ENCODE data around the gene TCF12. TPM values are rescaled to one million over a fixed set of nuclear protein-coding genes. Genes with fewer than 3 reads are reported as not detected.

TCF12 gene
- total RNA-seq, 1 experiment from 2014 or later, result 200 TPM

DNA sequence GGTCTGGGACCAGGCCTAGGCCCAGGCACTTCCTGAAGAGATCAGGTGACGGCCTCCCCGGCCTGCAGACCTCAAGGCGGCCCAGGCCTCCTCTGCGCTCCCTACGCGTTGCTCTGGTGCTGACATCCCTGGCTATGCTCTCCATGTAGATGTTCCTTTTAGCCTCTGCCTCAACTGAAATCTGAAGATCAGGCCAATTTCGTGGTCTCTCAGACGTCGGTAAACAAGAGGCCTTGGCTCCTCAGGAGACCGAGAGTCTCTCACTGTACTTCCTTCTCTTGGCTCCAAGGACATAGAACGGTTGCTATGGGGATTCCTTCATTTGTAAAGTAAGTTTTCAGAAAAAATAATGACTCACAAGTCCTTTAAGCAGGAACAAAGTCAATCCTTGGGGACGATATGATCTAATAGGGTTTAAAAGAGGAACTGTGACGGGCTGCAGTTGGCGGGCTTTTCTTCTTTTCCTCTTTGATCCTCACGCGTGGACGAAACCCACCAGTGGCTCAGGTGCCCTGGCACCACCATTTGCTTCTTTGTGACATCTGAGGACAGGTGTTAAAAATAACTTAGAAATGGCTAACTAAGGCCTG is 402.3 kb downstream of the TCF12 start:
- DNase-seq (ENCODE audit: low read depth), result no peak

DNA sequence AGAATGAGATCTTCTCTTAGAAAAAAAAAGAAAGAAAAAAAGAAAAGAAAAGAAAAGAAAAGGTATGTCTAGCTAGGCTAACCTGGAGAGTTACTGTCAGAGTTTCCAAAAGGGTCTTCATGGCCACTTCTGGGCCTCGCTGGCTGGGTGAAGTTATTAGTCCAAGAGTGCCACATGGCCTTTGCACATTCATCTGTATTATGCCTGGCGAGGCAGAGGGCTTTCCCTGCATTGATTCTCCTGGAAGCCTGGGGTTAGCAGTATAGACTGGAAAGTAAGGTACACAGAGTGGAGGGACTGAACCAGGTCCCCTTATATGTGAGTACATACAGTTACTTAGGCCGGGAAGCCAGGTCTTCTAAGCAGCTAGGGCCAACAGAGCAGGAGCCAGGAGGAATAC is 403.0 kb downstream of the TCF12 start:
- DNase-seq (ENCODE audit: low read depth), result no peak

DNA sequence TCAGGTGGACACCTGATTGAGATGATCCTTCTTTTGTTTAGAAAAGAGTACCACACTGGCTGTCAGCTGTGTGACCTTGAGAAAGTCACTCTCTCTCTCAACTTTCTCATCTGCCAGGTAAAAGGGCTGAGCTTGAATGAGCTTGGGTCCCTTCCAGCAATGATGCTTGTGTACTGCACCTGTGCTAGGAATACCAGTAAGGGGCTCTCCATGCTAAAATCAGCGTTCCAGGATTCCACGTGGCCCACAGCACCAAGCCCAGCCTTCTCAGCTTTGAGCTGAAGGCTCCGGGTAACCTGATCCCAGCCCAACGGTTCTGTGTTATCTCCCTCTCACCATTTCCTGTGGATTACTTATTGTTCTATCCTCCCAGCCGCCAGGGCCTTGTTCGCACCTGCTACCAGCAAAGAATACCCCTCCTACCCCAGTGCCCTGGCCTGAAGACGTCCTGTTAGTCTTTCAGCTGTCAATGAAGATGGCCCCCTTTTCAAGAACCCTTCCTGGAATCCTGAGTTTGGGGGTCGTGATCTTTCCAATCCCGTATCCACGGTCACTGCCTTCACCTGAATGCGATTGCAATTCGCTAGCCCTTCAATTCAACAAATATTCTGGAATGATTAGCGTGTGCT is 403.6 kb downstream of the TCF12 start:
- peak; percentile 47 for DNase-seq (ENCODE audit: low read depth)

DNA sequence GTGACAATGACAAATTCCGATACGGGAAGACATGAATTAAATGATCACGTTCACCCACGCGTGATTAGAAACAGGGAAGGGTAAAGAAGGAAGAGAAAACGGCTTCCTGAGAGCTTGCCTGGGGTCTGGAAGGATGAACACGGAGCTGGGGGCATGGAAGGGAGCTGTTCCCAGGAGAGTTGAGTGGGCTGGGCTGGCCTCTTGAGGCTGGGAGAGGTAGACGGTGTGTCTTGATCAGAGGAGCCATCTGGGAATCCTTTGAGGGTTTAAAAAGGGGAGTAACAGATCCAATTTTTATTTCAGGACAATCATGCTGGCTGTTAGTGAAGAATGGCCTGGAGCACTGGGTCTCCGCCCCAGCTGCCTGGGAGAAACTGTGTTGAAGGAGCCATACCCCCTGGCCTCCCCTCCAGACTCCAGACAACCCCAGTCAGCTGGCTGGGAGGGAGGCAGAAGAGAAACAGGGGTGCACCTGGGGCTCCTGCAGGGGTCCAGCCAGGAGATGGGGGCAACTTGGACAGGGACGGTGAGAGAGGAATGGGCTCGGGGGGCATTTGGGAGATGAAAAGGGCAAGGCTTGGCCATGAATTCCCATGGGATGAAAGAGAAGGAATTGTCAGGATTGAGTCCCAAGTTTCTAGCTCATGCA is 404.3 kb downstream of the TCF12 start:
- DNase-seq (ENCODE audit: low read depth), result no peak

DNA sequence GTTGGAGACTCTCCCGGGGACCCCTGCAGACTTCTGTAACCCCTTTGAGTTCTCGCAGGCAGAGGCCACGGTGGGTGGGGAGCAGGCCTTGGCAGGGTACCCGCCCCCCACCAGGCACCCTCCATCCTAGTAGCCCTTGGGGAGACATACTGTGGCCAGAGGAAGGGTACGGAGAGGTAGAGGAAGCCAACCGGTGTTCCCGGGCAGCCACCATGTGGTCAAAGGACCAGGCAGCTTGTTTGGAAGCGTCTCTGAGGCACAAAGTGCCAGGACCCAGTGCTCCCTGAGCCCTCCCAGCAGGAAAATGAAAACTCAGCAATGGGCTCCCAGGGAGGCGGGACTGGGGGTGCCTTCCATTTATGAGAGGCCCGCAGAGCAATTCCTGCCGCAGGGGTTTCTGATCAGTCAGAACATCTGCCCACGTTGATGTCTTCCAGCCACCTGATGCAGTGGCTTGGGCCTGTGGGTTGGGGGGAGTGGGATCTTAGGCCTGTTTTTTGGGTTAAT is 404.9 kb downstream of the TCF12 start:
- no peak for DNase-seq (ENCODE audit: low read depth)

DNA sequence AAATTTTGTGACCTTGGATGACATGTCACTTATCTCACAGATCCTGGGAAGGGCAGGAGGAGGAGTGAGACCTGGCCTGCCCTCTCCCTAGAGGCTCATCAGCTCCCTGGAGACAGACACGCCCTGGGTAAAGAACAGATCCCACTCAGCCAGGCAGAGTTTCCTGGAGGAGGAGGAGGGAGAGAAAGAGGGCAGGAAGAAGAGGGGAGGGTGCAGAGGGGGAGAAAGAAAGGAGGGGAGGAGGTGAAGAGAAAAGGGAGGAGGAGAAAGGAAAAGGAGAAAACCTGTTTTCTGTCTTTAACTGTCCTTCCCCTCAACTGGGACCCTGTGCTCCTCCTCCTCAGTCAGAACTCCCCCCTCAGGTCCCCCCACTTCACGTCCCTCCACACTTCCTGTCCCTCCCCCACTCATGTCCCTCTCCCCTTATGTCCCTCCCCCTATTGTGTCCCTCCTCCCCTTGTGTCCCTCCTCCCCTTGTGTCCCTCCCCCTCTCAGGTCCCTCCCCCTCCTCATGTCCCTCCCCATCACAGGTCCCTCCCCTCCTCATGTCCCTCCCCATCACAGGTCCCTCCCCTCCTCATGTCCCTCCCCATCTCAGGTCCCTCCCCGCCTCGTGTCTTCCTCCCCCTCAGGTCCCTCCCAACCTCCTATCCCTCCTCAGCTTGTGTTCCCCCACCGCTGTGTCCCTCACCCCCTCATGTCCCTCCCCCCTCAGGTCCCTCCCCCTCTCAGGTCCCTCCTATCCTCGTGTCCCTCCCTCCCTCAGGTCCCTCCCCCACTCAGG is 405.6 kb downstream of the TCF12 start:
- DNase-seq (ENCODE audit: low read depth), result peak; percentile 39

DNA sequence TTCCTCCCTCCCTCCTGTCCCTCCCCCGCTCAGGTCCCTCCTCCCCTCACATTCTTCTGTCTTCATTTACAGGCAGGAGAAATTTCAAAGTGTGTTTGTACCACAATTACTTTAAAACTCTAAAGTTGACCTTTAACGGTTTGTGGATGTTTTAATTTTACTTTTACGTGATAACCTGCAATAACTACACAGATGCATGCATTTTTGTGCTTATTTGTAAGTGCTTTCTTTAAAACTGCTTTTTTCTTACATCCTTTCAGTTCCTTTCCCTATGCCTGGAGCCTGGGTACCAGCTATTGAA is 406.1 kb downstream of the TCF12 start:
- DNase-seq (ENCODE audit: low read depth), result no peak

DNA sequence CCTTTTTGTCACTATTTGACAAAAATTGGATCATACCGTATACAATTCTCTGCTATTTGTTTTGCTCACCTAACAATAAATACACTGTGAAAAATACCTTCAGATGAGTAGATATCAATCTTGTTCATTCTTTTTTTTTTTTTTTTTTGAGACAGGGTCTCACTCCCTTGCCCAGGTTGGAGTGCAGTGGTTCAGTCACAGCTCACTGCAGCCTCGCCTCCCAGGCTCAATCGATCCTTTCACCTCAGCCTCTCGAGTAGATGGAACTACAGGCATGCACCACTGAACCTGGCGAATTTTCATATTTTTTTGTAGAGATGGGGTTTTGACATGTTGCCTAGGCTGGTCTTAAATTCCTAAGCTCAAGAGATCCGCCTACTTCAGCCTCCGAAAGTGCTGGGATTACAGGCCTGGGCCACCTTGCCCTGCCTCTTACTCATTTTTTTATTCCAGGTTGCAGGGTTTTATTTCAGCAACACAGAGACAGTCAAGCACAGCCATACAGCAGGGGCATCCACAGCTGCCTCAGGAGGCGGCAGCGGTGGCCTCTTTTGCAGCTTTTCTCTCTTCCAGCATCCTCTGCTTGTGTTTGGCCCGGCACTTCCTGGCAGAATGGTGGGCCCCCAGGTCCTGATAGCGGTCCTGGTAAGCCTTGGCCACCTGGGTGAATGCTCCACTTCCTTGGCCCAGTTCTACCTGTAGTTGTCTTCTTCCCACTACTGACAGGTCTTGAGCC is 406.7 kb downstream of the TCF12 start:
- DNase-seq (ENCODE audit: low read depth), result no peak

DNA sequence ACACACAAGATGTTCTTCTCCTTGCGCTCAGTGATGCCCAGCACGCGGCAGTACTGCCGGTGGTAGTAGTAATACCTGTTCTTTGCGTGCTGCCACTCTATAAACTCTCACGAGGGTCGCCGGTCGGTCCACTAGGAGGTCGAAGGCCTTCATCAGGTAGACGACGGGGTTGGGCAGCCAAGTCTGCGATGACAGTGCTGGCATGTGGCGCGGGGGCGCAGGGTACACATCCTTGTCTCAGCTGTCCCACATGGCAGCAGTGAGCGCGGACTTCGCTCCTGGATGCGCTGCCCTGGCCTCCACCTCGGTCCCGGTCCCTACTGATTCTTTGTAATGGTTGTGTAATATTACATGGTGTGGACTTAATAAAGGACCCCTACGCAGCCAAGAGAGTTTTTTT is 407.8 kb downstream of the TCF12 start:
- DNase-seq (ENCODE audit: low read depth), result no peak

DNA sequence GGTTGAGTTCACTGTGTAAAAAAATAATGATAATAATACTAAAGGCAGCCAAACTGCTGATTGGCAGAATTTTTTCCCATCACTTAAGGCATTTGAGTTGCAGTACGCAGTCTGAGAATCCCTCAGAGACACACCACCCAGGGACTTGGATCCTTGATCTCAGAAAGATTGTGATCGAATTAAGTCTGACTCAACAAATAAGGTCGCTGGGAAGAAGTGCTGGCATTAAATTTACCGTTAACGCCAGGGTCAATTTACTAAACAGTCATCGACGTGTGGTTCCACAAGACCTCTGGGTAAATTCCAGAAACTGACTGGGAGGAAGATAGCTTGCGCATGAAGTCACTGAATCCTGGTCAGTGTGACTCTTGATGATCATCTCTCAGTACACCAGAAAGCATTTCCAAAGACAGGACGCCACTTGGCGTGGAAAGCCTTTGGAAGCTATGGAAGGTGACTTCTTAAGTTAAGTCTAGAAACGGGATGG is 409.6 kb downstream of the TCF12 start:
- DNase-seq (ENCODE audit: low read depth), result peak; percentile 88

DNA sequence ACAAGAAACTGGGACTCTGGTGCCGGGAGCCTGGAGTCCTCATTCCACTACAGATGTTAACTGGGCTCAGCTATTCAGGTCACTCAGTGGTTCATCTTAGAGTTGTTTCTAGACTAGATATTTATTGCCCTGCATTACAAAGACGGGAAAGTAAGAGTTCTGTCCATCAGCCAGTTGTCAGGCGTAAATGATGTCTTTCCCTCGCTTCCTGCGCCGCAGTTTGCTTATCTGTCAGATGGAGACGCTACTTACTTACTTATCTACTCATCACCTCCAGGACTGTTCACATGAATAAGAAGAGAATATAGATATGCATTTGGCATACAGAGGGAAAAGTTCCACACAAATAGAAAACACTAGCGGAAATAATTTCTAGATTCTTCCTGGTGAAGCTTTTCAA is 410.0 kb downstream of the TCF12 start:
- no peak for DNase-seq (ENCODE audit: low read depth)

DNA sequence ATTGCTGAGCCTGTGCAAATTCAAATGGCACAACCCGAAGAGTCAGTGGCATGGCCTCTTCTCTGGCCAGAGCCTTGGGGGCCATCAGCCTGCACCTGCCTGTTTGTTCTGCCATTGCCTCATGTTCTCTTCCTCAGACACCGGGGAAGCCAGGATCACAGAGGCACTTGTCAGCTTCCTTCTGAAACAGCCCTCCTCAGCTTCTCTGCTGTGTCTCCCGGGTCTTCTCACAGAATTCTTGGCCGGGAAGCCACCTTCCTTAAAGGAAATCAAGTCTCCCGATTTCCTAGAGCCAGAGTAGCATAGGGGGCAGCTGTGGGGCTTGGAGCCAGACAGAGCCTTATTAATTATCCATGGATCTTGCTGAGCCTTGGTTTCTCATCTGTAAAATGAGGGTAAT is 410.5 kb downstream of the TCF12 start:
- DNase-seq (ENCODE audit: low read depth), result no peak

DNA sequence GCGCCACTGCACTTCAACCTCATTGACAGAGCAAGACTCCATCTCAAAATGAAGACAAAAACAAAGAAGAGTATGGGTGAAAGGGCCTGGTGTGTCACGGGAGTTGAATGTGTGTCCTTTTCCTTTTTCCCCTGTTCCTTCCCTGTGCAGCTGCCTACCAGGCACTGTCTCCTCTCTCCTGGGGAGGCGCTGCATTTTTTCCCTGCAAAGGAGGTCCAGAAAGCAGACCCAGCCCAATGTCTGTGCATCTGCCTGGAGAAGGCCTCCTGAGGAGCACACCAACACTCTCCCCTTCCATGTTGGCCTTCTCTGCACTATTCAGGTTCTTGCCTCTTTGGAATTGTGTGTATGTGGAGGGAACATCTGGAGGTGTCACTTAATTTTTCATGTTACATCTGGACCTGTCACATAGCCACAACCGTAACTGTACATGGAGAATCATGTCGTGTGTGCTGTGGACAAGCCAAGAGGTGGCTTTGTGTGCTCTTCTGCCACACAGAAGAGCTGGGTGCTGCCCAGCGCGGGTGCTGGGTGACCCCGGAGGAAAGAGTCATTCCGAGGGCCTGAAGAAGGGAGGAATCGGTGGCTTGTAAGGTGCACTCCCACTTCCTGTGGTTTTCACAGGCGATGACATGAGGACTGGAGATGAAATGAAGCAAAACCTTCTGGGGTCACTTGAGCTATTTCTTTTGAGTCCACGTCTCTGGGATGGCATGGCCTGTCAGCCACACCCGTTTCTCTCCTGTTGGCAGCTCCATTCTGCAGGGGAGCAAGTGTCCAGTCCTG is 411.3 kb downstream of the TCF12 start:
- peak; percentile 33 for DNase-seq (ENCODE audit: low read depth)

DNA sequence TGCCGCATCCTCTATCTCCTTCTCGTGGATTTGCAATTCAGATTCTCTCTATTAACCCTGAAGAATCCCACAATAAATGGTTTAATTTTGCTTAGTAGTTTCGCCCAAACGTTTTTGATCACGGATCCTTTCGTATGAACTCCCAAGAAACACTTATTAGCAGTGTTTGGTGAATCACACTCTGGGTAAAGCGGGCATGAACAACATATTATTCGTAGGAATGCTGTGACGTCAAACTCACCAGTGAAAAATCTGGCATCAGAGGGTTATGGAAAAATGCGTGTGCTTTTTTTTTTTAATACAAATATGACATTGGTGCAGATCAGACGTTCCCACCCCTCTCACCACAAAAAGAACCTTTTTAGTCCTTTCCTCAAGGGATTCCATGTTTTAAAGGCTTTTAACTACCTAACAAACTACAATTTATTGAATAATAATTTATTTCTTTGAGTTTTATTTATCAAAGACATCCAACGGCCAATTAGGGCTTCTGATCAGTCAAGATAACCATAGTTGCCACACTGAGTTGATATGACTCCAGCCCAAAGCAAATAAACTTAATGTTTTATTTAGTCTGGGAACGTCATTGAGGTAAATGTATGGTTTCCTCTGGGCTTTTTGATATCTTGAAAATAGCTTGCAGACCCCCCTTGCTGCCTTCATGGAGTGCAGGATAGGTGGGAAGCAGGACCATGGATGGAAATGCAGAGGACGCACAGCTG is 412.3 kb downstream of the TCF12 start:
- DNase-seq (ENCODE audit: low read depth), result no peak

DNA sequence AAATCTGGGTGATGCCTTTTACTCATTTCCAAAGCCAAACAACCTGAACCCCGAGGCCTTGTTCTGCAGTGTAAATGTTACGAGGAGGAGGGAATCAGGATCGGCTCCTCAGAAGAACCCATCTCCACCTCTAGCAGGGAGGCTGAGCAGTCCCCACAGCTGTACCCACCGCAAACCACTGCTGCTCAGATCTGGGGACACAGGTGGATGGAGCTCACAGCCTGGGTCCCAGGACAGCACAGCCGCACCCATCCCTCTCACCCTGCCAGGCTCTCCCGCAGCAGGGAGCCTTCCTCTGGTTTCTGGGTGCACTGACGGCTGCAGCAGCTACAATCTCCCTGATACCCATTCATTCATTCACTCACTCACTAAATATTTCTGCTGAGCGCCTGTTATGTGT is 413.9 kb downstream of the TCF12 start:
- DNase-seq (ENCODE audit: low read depth), result no peak

DNA sequence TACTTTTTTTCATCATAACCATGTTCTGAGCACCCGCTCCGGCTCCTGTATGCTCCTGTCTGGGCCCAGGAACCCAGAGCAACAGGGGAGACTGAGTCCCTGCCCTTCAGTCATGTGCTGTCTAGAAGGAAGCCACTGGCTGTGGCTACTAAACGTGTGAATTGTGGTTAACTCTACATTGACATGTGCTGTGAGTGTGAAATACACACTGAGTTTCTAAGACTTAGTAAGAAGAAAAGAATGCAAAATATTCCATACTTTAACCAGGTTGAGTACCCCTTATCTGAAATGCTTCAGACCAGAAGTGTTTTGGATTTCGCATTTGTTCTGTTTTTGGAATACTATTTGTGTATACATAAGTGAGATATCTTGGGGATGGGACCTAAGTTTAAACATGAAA is 415.0 kb downstream of the TCF12 start:
- peak; percentile 54 for DNase-seq (ENCODE audit: low read depth)

DNA sequence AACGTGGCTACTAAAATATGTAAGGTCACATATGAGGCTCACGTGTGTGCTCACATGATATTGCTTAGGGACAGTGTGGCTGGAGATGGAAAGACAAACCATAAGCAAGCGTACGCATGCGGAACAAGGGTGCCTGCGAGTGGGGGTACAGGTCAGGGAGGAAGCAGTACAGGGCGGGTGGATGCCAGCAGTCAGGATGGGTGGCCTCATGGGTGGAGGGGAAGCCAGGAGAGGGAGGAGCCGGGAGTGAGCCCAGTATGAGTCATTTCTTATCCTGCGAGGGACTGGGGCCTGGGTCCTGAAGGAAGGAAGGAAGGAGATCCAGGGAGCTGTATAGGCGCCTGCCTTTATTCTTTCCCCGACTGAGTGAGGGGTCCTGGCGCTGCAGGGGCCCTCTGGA is 415.8 kb downstream of the TCF12 start:
- DNase-seq (ENCODE audit: low read depth), result peak; percentile 74

DNA sequence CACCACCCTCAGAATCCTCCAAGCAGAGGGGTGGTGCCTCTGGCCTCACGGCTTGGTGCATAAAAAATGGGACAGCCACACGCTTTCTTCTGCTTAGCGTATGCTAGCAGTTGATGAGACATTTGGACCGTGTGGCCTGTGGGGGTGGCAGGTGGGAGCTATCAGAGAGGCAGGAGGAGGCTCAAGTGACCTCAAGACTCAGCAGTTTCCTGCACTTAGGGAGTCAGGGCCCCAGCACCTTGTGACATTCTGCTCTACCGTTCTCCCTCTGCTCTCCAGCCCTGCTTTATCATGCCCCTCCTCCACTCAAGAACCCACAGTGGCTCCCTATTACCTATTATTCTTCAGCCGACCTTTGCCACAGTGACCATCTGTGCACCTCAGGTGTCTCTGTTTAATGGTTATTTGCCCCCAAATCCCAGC is 416.9 kb downstream of the TCF12 start:
- DNase-seq (ENCODE audit: low read depth), result no peak

DNA sequence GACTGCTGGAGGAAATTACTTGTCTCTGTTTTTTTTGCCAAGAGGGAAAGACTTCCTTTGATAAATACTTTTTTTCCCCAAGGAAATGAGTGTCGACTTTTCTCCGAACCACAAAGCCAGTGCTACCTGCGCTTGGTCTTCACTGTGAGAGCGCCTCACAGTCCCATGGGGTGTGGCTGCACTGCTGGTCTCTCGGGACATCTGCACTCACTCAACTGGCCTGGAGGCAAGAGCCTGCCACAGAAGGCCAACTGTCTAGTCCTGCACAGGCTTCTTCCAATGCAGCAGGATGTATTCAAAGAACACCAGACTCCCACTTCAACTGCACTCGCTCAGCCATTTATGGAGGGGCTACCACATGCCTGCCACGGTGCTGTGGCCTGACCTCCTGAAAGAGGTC is 417.3 kb downstream of the TCF12 start:
- DNase-seq (ENCODE audit: low read depth), result no peak

DNA sequence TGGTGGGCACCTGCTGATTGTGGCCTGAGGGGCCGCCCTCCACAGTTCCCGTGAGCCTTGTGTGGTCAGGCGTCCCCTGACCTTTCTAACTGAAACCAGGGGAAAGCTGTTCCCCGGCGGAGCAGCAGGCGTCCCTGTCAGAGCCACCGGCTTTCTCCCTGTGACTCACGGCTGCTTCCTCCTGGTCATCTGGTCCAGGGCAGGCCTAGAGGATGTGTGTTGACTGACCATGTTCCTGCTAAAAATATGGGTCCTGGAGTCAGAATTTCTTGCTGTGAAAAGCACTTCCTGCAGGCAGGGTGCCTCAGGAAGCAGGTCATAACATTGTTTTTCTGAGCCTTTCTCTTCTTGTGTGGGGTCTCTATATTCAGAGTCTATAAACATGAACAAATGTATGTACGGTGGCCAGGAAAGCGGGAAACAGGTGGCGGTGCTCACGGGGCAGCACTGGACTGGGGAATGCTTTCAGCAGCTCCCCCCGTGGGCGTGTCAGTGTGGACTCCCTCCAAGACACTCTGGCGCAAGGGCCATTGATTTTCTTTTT is 419.5 kb downstream of the TCF12 start:
- no peak for DNase-seq (ENCODE audit: low read depth)

Data from Daoy (cell line).